Liver (tissue), 9 donors: Measurements from ENCODE around the gene XXYLT1. TPM values are rescaled to one million over a fixed set of nuclear protein-coding genes. Genes with fewer than 3 reads are reported as not detected.

Experiments used
- DNase-seq: peaks from one replicate; pipeline ENCODE4 v3.0.0-alpha.2; 2017; ENCODE audit warnings: low spot score
- H3K27ac ChIP-seq, 2 donors: one replicate each; pipeline ENCODE4 v1.7.0; 2013; ENCODE audit warnings: inconsistent platforms in 2 of 2, low read length in 2 of 2, control low read depth in 1 of 2, low read depth in 1 of 2, mild to moderate bottlenecking in 1 of 2
- H3K27me3 ChIP-seq, 4 donors: one replicate each; pipeline versions ENCODE4 v1.6.1 to v1.7.0; 2013; ENCODE audit warnings: low read length in 3 of 4, inconsistent platforms in 1 of 4, mild to moderate bottlenecking in 1 of 4, moderate library complexity in 1 of 4; ENCODE audit not compliant: control insufficient read depth in 4 of 4, insufficient read depth in 4 of 4
- H3K36me3 ChIP-seq, 4 donors: one replicate each; pipeline versions ENCODE4 v1.6.1 to v1.7.0; 2013; ENCODE audit warnings: low read length in 3 of 4, mild to moderate bottlenecking in 3 of 4, low read depth in 1 of 4, moderate library complexity in 1 of 4; ENCODE audit not compliant: control insufficient read depth in 4 of 4, insufficient read depth in 3 of 4
- H3K4me1 ChIP-seq, 4 donors: one replicate each; pipeline versions ENCODE4 v1.6.1 to v1.7.0; 2013; ENCODE audit warnings: low read length in 3 of 4, mild to moderate bottlenecking in 3 of 4, moderate library complexity in 1 of 4; ENCODE audit not compliant: control insufficient read depth in 4 of 4, insufficient read depth in 4 of 4
- H3K4me3 ChIP-seq, 3 donors: one replicate each; pipeline versions ENCODE4 v1.6.1 to v1.7.0; 2013; ENCODE audit warnings: low read length in 3 of 3, control low read depth in 1 of 3, low read depth in 1 of 3, mild to moderate bottlenecking in 1 of 3
- H3K9ac ChIP-seq, 2 donors: one replicate each; pipeline ENCODE4 v1.7.0; 2013; ENCODE audit warnings: low read length in 2 of 2, mild to moderate bottlenecking in 2 of 2, moderate library complexity in 2 of 2, control low read depth in 1 of 2, low read depth in 1 of 2
- H3K9me3 ChIP-seq, 4 donors: one replicate each; pipeline versions ENCODE4 v1.6.1 to v1.7.0; 2013; ENCODE audit warnings: low read length in 3 of 4; ENCODE audit not compliant: control insufficient read depth in 4 of 4
- CTCF ChIP-seq: fragments of 150-350 bp; IDR thresholded peaks from 2 replicates; pipeline ENCODE4 v1.5.1; 2017; ENCODE audit warnings: improper control_type of control experiment, low read depth, low read length; ENCODE audit not compliant: missing input control
- EGR1 ChIP-seq, 2 donors: IDR thresholded peaks; 2 replicates each; pipeline ENCODE4 v1.6.1; 2016 to 2018; ENCODE audit warnings: antibody characterized with exemption in 2 of 2, low read depth in 2 of 2
- FOXA1 ChIP-seq: IDR thresholded peaks from 2 replicates; pipeline ENCODE4 v1.6.1; 2016; ENCODE audit warnings: antibody characterized with exemption
- FOXA2 ChIP-seq: IDR thresholded peaks from 2 replicates; pipeline ENCODE4 v1.6.1; 2016; ENCODE audit warnings: antibody characterized with exemption
- HNF4A ChIP-seq, 2 donors: conservative IDR thresholded peaks; 2 replicates each; pipeline ENCODE4 v1.6.1; 2016; ENCODE audit warnings: antibody characterized with exemption in 2 of 2, mild to moderate bottlenecking in 2 of 2
- HNF4G ChIP-seq: IDR thresholded peaks from 2 replicates; pipeline ENCODE4 v1.6.1; 2016; ENCODE audit warnings: antibody characterized with exemption
- JUND ChIP-seq, 2 donors: IDR thresholded peaks; 2 replicates each; pipeline ENCODE4 v1.6.1; 2016; ENCODE audit warnings: antibody characterized with exemption in 2 of 2
- MAX ChIP-seq: IDR thresholded peaks from 2 replicates; pipeline ENCODE4 v1.6.1; 2016; ENCODE audit warnings: antibody characterized with exemption
- NR2F2 ChIP-seq: IDR thresholded peaks from 2 replicates; pipeline ENCODE4 v1.6.1; 2016; ENCODE audit warnings: antibody characterized with exemption
- REST ChIP-seq: IDR thresholded peaks from 2 replicates; pipeline ENCODE4 v1.6.1; 2016; ENCODE audit warnings: antibody characterized with exemption, mild to moderate bottlenecking
- RXRA ChIP-seq, 2 donors: IDR thresholded peaks; 2 replicates each; pipeline ENCODE4 v1.6.1; 2017 to 2018; ENCODE audit warnings: antibody characterized with exemption in 2 of 2, mild to moderate bottlenecking in 1 of 2
- SP1 ChIP-seq: IDR thresholded peaks from 2 replicates; pipeline ENCODE4 v1.6.1; 2018; ENCODE audit warnings: antibody characterized with exemption, mild to moderate bottlenecking
- TAF1 ChIP-seq: conservative IDR thresholded peaks from 2 replicates; pipeline ENCODE4 v1.6.1; 2016; ENCODE audit warnings: antibody characterized with exemption, mild to moderate bottlenecking
- YY1 ChIP-seq: IDR thresholded peaks from 2 replicates; pipeline ENCODE4 v1.6.1; 2016; ENCODE audit warnings: antibody characterized with exemption, mild to moderate bottlenecking
- ZBTB33 ChIP-seq: IDR thresholded peaks from 2 replicates; pipeline ENCODE4 v1.6.1; 2016; ENCODE audit warnings: antibody characterized with exemption
- whole genome bisulfite sequencing: extraction: QIAGEN DNeasy Blood & Tissue Kit; methylation state at CpG from one replicate; pipeline ENCODE4 v1.1.7; 2013; 5-methylcytosine and 5-hydroxymethylcytosine counted together
- polyA plus RNA-seq, 2 donors: library from polyadenylated mRNA; stranded (reverse) in 1 of 2; unstranded in 1 of 2; fragments of 200-250 nt in 1 of 2; fragments of >200 nt in 1 of 2; fragmentation: Nextera tagmentation in 1 of 2; extraction: Ambion mirVana in 1 of 2; gene quantifications; one replicate each; pipeline versions ENCODE4 v1.2.1 to v1.2.3, GENCODE V29; 2013 to 2015
- total RNA-seq, 2 donors: library from RNA; depleted of rRNA; stranded (reverse); fragments of >200 nt; gene quantifications; one replicate each; pipeline ENCODE4 v1.2.3, GENCODE V29; 2014
- donor health status: healthy.
- donor health status: healthy.
- donor health status: healthy.
- donor health status: healthy.
- donor health status: healthy.

Gene XXYLT1
- total and polyA plus RNA-seq, 4 donors: 0.93 to 7.6 (median 2.8) TPM

- no peak for TF ChIP-seq FOXA1
- TF ChIP-seq HNF4A (conservative IDR thresholded peaks at IDR 0.05): no peak
- no peak for TF ChIP-seq ZBTB33
- TF ChIP-seq TAF1: no peak
- no peak for TF ChIP-seq FOXA2
- TF ChIP-seq NR2F2: no peak
- TF ChIP-seq EGR1 (IDR thresholded peaks at IDR 0.05; ENCODE audit: low read depth in 2 of 2): no peak
- TF ChIP-seq MAX: no peak
- Histone ChIP-seq H3K9ac (no peak overlapping the region), H3K9me3 (no peaks in the 10 kb centered on the region), H3K27ac (no peak overlapping the region), H3K4me3 (no peak overlapping the region), H3K36me3 (no peaks in the 10 kb centered on the region), H3K27me3 (no peaks in the 10 kb centered on the region), H3K4me1 (no peaks in the 10 kb centered on the region)
- no peak for DNase-seq
- WGBS: 88% methylated on average over 6 of the region's 6 CpGs
Measured at GRCh38 chr3:195046441-195046840, 224.5 kb downstream of the XXYLT1 start.

GRCh38 chr3:195045481-195046210, 225.3 kb downstream of the XXYLT1 start:
- no peak for DNase-seq
- H3K36me3 ChIP-seq: no peaks in the 10 kb centered on the region
- TF ChIP-seq FOXA2 (no peak), RXRA (IDR thresholded peaks at IDR 0.05) (no peak), NR2F2 (no peak), HNF4A (conservative IDR thresholded peaks at IDR 0.05) (no peak), YY1 (no peak), TAF1 (no peak), JUND (IDR thresholded peaks at IDR 0.05) (no peak), EGR1 (IDR thresholded peaks at IDR 0.05; ENCODE audit: low read depth in 2 of 2) (no peak), SP1 (no peak), CTCF (no peak), REST (no peak), HNF4G (no peak), ZBTB33 (no peak)
- H3K4me3 ChIP-seq: no peak overlapping the region
- no peak overlapping the region for H3K27ac ChIP-seq
- H3K4me1 ChIP-seq: no peaks in the 10 kb centered on the region
- H3K9ac ChIP-seq: no peak overlapping the region
- WGBS: 90% methylated on average over 17 of the region's 17 CpGs
- H3K9me3 ChIP-seq: no peaks in the 10 kb centered on the region
- no peaks in the 10 kb centered on the region for H3K27me3 ChIP-seq
